Suprapubic skin (tissue), 4 donors: Measurements from ENCODE around the gene NET1. TPM values are rescaled to one million over a fixed set of nuclear protein-coding genes. Genes with fewer than 3 reads are reported as not detected.
A peak's percentile ranks its signal among the peaks of the same experiment; 100 is the strongest.

Source experiments
- DNase-seq, 2 donors: peaks; one replicate each; pipeline ENCODE4 v3.0.0-alpha.2; 2019; ENCODE audit warnings: low spot score in 2 of 2
- H3K27ac ChIP-seq: fragments of 200-600 bp; sonication (generic); one replicate; pipeline ENCODE4 v1.5.1; 2019
- H3K27me3 ChIP-seq: fragments of 200-600 bp; sonication (generic); one replicate; pipeline ENCODE4 v1.5.1; 2019
- H3K36me3 ChIP-seq: fragments of 200-600 bp; sonication (generic); one replicate; pipeline ENCODE4 v1.5.1; 2019
- H3K4me1 ChIP-seq: fragments of 200-600 bp; sonication (generic); one replicate; pipeline ENCODE4 v1.5.1; 2019
- H3K4me3 ChIP-seq: fragments of 200-600 bp; sonication (generic); one replicate; pipeline ENCODE4 v1.5.1; 2019; ENCODE audit warnings: mild to moderate bottlenecking
- H3K9me3 ChIP-seq: fragments of 200-600 bp; sonication (generic); one replicate; pipeline ENCODE4 v1.5.1; 2019
- CTCF ChIP-seq, 2 donors: fragments of 200-600 bp in 1 of 2; fragments of 450-650 bp in 1 of 2; sonication (generic) in 1 of 2; IDR thresholded peaks; one replicate each; pipeline ENCODE4 v1.5.1; 2016 to 2019; ENCODE audit warnings: antibody characterized with exemption in 2 of 2, mild to moderate bottlenecking in 1 of 2, moderate library complexity in 1 of 2
- EP300 ChIP-seq: sonication (generic); formaldehyde crosslinking; IDR thresholded peaks from one replicate; pipeline ENCODE4 v1.6.1; 2017; ENCODE audit warnings: antibody characterized with exemption
- POLR2A ChIP-seq, 2 donors: fragments of 450-650 bp; IDR thresholded peaks; one replicate each; pipeline ENCODE4 v1.6.1; 2017; ENCODE audit warnings: antibody characterized with exemption in 2 of 2, mild to moderate bottlenecking in 2 of 2, moderate library complexity in 2 of 2
- POLR2AphosphoS5 ChIP-seq, 3 donors: sonication (generic); formaldehyde crosslinking; IDR thresholded peaks; one replicate each; pipeline ENCODE4 v1.6.1; 2017; ENCODE audit warnings: antibody characterized with exemption in 3 of 3
- WGBS: methylation state at CpG from one replicate; pipeline ENCODE4 v1.1.5; 2018; 5-methylcytosine and 5-hydroxymethylcytosine counted together
- total RNA-seq, 4 donors: library from RNA; depleted of rRNA; stranded (reverse); fragments of >200 nt; gene quantifications; one replicate each; pipeline ENCODE4 v1.1.0, GENCODE V29; 2016

Gene NET1
- total RNA-seq, 4 donors from 2014 or later = 69.9 to 92.8 (median 76.2) TPM

- H3K27ac ChIP-seq = peak overlapping the region; percentile 89
- 28% methylated on average over 3 of the region's 3 CpGs for WGBS
- no peak for DNase-seq
Measured at GRCh38 chr10:5411941-5412276, 448 bp upstream of the NET1 start.

GRCh38 chr10:5413012-5413938, 918 bp downstream of the NET1 start:
- WGBS = 21% methylated on average over 16 of the region's 20 CpGs
- peak overlapping the region; percentile 89 for H3K27ac ChIP-seq
- H3K9me3 ChIP-seq = no peaks in the 10 kb centered on the region
- DNase-seq = no peak
- H3K27me3 ChIP-seq = no peaks in the 10 kb centered on the region
- H3K4me3 ChIP-seq = peak overlapping the region; percentile 78
- H3K36me3 ChIP-seq = no peaks in the 10 kb centered on the region
- H3K4me1 ChIP-seq = peaks cover 17% of the 10 kb centered on the region
- TF ChIP-seq POLR2AphosphoS5 (IDR thresholded peaks at IDR 0.05) = no peak
- TF ChIP-seq EP300 = no peak
- TF ChIP-seq CTCF (IDR thresholded peaks at IDR 0.05) = no peak

More at GRCh38 chr10:5411941-5412276, 448 bp upstream of the NET1 start:
- Histone ChIP-seq H3K27me3 (no peaks in the 10 kb centered on the region), H3K4me1 (peaks cover 17% of the 10 kb centered on the region), H3K36me3 (no peaks in the 10 kb centered on the region), H3K4me3 (peak overlapping the region; percentile 78), H3K9me3 (no peaks in the 10 kb centered on the region)
- no peak for TF ChIP-seq CTCF (IDR thresholded peaks at IDR 0.05)
- no peak for TF ChIP-seq EP300
- no peak for TF ChIP-seq POLR2A (IDR thresholded peaks at IDR 0.05)
- no peak for TF ChIP-seq POLR2AphosphoS5 (IDR thresholded peaks at IDR 0.05)

- no peak for DNase-seq
- peaks cover 16% of the 10 kb centered on the region for H3K4me1 ChIP-seq
- no peaks in the 10 kb centered on the region for H3K36me3 ChIP-seq
- no peaks in the 10 kb centered on the region for H3K27me3 ChIP-seq
- no peak overlapping the region for H3K4me3 ChIP-seq
- 86% methylated on average over 10 of the region's 11 CpGs for WGBS
- H3K27ac ChIP-seq = no peak overlapping the region
- no peak for TF ChIP-seq CTCF (IDR thresholded peaks at IDR 0.05)
- no peak for TF ChIP-seq EP300
- TF ChIP-seq POLR2A (IDR thresholded peaks at IDR 0.05) = no peak
- no peak for TF ChIP-seq POLR2AphosphoS5 (IDR thresholded peaks at IDR 0.05)
- no peaks in the 10 kb centered on the region for H3K9me3 ChIP-seq
Measured at GRCh38 chr10:5416981-5417380, 4.6 kb downstream of the NET1 start.

- Histone ChIP-seq H3K27me3 (no peaks in the 10 kb centered on the region), H3K36me3 (no peaks in the 10 kb centered on the region), H3K4me1 (peaks cover 5% of the 10 kb centered on the region), H3K27ac (no peak overlapping the region), H3K4me3 (no peak overlapping the region), H3K9me3 (no peaks in the 10 kb centered on the region)
- TF ChIP-seq POLR2AphosphoS5 (IDR thresholded peaks at IDR 0.05) (no peak), EP300 (no peak), POLR2A (IDR thresholded peaks at IDR 0.05) (no peak), CTCF (IDR thresholded peaks at IDR 0.05) (no peak)
- no peak for DNase-seq
Measured at GRCh38 chr10:5418584-5418983, 6.2 kb downstream of the NET1 start.

- no peak for TF ChIP-seq POLR2AphosphoS5 (IDR thresholded peaks at IDR 0.05)
- TF ChIP-seq CTCF (IDR thresholded peaks at IDR 0.05) = no peak
- no peak for TF ChIP-seq POLR2A (IDR thresholded peaks at IDR 0.05)
- no peak for TF ChIP-seq EP300
- 83% methylated on average over 3 of the region's 3 CpGs for WGBS
- DNase-seq = no peak
- Histone ChIP-seq H3K4me3 (no peak overlapping the region), H3K9me3 (no peaks in the 10 kb centered on the region), H3K4me1 (peaks cover 2% of the 10 kb centered on the region), H3K27ac (no peak overlapping the region), H3K36me3 (no peaks in the 10 kb centered on the region), H3K27me3 (no peaks in the 10 kb centered on the region)
Measured at GRCh38 chr10:5419466-5420094, 7.2 kb downstream of the NET1 start.
